ENCODE results near the gene GPR153.
"Not testable (repeated sequence)": the region's sequence is repeated elsewhere in the genome, so short reads cannot be mapped to it uniquely, and the experiment has no call there.

GPR153 gene

DNA sequence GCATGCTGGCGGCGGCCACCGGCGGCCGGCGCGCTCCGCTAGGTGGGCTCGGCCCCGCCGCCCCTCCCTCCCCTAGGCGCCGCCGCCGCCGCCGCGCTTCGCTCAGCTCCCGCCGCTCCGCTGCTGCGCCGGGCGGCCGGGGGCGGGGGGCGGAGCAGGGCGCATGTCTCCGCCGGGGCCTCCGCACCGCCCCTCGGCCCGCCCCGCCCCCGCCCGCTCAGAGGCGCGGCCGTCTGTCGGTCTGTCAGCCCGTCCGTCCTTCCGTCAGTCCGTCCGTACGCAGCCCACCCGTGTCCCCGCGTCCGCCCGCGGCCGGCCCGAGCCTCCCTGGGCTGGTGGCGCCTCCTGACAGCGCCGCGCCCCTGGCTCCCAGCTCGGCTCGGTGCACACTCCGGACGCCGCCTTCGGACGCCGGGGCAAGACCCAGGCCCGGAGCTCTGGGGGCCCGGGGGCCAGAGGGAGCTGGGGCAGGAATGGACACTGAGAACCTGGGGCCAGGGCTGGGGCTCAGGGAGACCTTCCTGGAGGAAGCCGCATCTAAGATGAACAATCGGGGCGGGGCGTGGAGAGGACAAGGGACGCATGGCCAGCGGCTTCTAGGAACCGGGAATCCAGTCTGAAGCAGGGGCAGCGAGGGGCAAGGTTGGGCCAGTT is at the start of gene GPR153:
TSS of gene GPR153 (minus strand) at position 138 of the 654 bp plus-strand sequence. CDS start 6,193 bp downstream, outside the sequence.
- in situ Hi-C loops (cut with MboI; ENCODE audit: low sequenced_read_pairs): loop anchor here (25.0 kb wide), 1 partner anchor 151 kb away; the partner anchor contains the start of genes ESPN and HES2

DNA sequence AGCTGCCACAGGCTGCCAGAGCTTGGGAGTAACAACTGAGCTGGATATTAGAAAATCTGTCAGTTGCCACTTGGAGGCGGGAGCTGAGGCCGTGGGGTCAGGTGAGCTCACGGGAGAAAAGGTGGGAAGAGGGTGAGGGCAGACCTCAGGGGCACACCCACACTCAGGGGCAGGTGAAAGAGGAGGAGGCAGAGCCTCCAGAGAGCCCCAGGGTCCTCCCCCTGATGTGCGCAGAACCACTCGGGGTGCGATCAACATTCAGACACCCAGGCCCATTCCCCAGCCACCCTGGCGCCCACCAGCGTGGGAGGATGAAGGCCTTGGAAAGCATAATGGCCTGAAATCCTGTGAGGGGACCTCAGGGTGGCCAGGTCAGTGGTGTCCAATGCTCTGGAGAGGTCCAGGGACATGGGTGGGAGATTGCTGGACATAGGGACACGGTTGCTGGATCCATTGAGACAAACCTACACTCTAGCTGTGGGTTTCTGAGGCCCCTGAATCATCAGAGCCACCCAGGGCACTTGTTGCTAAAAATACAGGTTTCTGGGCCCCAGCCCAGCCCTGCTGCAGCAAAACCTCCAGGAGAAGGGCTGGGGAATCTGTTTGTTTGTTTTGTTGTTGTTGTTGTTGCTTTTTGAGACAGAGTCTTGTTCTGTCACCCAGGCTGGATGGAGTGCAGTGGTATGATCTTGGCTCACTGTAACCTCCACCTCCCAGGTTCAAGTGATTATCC is 49.4 kb upstream of the GPR153 start:
- in situ Hi-C loops (cut with MboI; ENCODE audit: low sequenced_read_pairs): no loop called here

- in situ Hi-C loops (cut with MboI; ENCODE audit: low sequenced_read_pairs): no loop called here
Measured at GRCh38 chr1:6309564-6309963, 48.7 kb upstream of the GPR153 start.

- in situ Hi-C loops (cut with MboI; ENCODE audit: low sequenced_read_pairs): no loop called here
Measured at GRCh38 chr1:6308449-6308848, 47.6 kb upstream of the GPR153 start.

GRCh38 chr1:6307682-6308081 is 46.8 kb upstream of the GPR153 start:
- in situ Hi-C loops (cut with MboI; ENCODE audit: low sequenced_read_pairs): not testable (repeated sequence)

DNA sequence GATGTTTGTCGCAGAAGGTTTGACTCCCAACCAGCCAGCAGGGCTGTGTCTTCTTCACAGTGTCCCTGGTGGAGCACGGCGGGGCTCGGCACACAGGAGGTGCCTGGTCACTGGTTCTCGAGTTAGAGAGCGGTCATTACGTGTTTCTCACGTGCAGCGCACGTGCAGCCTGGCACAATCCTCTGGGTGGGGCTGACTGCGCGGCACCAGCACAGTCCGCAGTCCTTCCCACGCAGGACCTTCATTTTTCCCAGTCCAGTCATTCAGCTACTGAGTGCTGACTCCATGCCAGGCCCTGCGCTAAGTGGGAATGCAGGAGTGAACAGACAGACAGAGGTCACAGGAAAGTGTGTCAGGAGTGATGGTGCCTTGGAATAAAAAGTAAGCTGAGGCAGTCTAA is 46.2 kb upstream of the GPR153 start:
- in situ Hi-C loops (cut with MboI; ENCODE audit: low sequenced_read_pairs): no loop called here

GRCh38 chr1:6303397-6304012 is 42.6 kb upstream of the GPR153 start:
- in situ Hi-C loops (cut with MboI; ENCODE audit: low sequenced_read_pairs): no loop called here

- in situ Hi-C loops (cut with MboI; ENCODE audit: low sequenced_read_pairs): no loop called here
Measured at GRCh38 chr1:6302568-6302967, 41.7 kb upstream of the GPR153 start.

- in situ Hi-C loops (cut with MboI; ENCODE audit: low sequenced_read_pairs): no loop called here
Measured at GRCh38 chr1:6301526-6301925, 40.6 kb upstream of the GPR153 start.

DNA sequence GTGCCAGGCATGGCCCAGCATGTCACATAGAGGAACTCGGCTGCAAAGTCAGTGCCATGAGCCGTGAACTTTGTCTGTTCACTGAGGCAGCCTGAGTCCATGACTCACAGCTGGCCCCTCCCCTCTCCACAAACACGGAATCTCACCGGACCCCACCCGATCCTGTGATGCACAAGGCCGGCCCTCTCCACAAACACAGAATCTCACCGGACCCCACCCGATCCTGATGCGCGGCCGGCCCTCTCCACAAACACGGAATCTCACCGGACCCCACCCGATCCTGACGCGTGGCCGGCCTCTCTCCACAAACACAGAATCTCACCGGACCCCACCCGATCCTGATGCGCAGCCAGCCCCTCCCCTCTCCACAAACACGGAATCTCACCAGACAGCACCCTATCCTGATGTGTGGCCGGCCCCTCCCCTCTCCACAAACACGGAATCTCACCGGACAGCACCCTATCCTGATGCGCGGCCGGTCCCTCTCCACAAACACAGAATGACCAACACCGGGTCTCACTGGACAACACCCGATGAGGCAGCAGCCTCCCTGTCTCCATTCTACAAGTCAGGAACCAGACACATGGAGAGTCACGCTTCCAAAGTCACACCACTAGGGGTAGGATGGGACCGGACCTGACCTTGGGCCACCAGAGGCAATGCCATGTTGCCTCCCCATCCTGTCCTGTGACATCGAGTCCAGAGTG is 39.6 kb upstream of the GPR153 start:
- in situ Hi-C loops (cut with MboI; ENCODE audit: low sequenced_read_pairs): no loop called here

- in situ Hi-C loops (cut with MboI; ENCODE audit: low sequenced_read_pairs): no loop called here
Measured at GRCh38 chr1:6299557-6300165, 38.8 kb upstream of the GPR153 start.

GRCh38 chr1:6298940-6299465 is 38.1 kb upstream of the GPR153 start:
- in situ Hi-C loops (cut with MboI; ENCODE audit: low sequenced_read_pairs): no loop called here

- in situ Hi-C loops (cut with MboI; ENCODE audit: low sequenced_read_pairs): no loop called here
Measured at GRCh38 chr1:6298530-6298929, 37.6 kb upstream of the GPR153 start.

DNA sequence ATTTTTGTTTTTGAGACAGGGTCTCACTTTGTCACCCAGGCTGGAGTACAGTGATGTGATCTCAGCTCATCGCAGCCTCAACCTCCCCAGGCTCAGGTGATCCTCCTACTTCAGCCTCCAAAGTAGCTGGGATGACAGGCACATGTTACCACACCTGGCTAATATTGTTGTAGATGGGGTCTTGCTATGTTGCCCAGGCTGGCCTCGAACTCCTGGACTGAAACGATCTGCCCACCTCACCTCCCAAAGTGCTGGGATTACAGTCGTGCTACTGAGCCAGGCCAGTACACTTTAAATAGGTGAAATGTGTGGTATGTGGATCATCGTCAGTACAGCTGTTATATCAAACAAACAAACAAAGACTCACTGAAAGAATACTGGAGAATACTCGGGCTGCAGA is 35.0 kb upstream of the GPR153 start:
- in situ Hi-C loops (cut with MboI; ENCODE audit: low sequenced_read_pairs): no loop called here

DNA sequence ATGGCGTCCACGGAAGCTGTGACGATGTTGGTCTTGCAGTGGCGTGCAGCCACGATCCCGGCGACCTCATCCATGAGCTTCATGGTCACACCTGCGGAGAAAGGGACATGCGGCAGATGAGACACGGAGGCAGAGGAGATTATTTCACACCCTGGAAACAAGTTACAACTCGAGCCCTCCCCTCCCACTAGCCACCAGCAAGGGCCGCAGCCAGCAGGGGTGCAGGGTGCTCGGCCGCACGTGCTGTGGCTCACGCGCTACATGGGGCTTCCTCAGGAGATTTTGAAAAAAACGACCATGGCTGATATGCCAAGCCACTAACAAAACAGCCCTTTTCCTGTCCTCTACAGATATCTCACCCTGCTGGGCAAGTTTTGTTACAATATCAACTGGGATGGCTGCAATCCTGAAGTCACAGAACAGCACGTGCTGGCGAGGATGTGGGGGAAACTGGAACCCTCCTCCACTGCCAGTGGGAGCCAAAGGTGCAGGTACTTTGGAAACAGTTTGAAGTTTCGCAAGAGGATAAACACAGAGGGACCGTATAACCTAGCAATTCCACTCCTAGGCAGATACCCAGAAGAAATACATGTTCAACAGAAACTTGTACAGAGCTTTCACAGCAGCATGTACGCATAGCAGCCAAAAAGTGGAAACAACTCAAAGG is 34.1 kb upstream of the GPR153 start:
- in situ Hi-C loops (cut with MboI; ENCODE audit: low sequenced_read_pairs): no loop called here

DNA sequence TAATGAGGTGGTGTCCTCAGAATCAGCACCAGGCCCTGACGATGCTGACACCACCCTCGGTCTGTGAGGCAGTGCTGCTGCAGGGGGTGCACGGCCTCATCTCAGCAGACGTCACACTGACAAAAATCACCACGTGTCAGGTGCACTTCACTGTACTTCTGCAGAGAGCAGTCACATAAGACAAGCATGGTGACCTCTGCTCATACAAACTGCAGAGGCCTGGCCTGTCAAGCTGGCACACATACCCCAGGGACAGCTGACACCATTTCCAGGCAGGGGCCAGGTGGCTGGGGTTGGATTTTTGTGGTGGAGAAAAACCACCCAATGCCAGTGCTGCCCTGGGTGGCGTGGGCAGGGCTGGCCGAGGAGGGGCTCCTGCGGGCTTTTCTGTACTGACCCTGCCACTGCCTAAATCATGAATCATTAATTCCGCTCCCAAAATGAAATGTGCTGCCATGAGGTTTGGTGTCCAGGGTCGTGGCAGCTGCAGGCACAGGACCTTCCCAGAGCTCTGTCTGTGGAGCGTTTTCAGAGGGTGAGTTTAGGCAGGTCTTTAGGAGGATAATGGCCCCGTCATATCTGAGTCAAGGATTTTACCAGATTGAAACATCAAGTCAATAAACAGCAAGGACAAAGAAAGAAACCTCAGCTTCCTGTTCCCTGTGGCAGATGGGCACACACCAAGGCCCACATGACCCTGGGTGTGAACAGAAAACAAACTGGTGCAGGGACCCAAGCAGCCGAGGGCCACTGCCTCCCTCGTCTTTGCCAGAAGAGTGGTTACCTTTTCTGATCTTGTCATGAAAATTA is 33.4 kb upstream of the GPR153 start:
- in situ Hi-C loops (cut with MboI; ENCODE audit: low sequenced_read_pairs): no loop called here

DNA sequence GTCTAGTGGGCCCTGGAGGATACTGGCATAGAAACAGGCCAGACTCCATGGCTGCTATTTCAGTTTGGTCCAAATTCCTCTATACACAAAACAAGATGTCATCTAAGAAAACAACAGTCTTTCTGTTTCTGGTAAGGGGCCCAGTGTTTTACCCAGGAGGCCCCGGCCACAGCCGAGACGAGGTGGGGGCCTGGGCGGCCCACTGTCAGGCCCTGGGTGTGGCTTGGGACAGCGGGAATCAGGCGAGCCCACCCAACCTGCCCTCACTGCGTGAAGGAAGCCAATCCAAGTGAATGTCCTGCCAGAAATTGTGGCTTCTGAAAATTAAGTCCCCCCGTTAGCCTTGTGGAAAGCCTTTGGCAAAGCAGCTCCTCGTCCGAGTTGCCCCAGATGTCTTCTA is 31.2 kb upstream of the GPR153 start:
- in situ Hi-C loops (cut with MboI; ENCODE audit: low sequenced_read_pairs): no loop called here

DNA sequence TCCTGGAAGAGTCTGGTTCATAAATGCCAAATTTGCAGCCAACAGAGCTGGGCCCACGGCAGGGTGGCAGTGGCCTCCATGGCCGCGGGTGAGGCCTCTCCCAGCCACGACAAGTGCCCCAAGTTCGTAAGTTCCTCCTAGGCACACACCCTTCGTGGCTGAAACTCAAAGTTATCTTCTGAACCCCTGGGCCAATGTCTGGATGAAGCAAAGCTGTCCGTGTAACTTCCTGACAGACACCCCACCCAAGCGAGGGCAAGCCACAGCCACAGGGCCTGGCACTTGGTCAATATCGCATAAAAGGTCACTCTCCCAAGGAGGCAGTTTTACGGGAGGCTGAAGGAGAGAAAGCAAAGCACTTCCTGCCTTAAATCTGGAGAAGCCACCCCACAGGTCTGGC is 27.8 kb upstream of the GPR153 start:
- in situ Hi-C loops (cut with MboI; ENCODE audit: low sequenced_read_pairs): no loop called here

DNA sequence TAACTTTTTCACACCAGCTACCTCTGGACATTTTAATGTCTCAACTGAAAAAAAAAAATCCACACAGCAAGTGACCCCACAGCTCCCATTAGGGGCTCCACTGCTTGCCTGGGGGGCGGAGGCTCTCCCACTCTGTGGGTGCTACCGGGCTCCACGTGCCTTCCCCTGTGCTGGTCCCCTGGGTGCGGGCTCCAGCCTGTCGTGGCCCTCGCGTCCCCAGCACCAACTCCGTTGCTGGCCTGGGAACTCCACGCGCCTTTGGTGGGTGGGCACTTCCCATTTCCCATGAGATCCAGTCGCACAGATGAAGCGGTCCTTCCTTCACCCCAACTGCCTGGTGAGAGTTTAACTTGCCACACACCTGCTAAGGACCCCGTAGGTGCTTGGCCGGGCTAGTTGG is 27.1 kb upstream of the GPR153 start:
- in situ Hi-C loops (cut with MboI; ENCODE audit: low sequenced_read_pairs): no loop called here
